Bronchial epithelial cell (primary cell): ENCODE measurements around the gene PBX1. TPM values are rescaled to one million over a fixed set of nuclear protein-coding genes. Genes with fewer than 3 reads are reported as not detected.

ENCODE experiments used
- DNase-seq: peaks from one replicate; pipeline ENCODE4 v3.0.0-alpha.2; 2010; ENCODE audit warnings: low read depth
- FAIRE-seq: peaks from 2 replicates; lab custom pipeline; 2011; peaks lifted over from hg19 to GRCh38; lab: Jason Lieb, UNC
- H3K27me3 ChIP-seq: 2 replicates; pipeline ENCODE4 v1.5.1; 2011; ENCODE audit warnings: low read length; ENCODE audit not compliant: control insufficient read depth, insufficient read depth
- H3K36me3 ChIP-seq: 2 replicates; pipeline ENCODE4 v1.5.1; 2011; ENCODE audit warnings: low read length; ENCODE audit not compliant: control insufficient read depth, insufficient read depth
- H3K4me3 ChIP-seq: 2 replicates; pipeline ENCODE4 v1.5.1; 2011; ENCODE audit warnings: mild to moderate bottlenecking, low read depth, low read length, control low read depth
- total RNA-seq: library from RNA; depleted of rRNA; stranded (reverse); fragments of >200 nt; gene quantifications from 2 replicates; pipeline ENCODE4 v1.2.1, GENCODE V29; 2014
- TF ChIP-seq, protein P1 (sequence below): IDR thresholded peaks from 2 replicates; pipeline ENCODE4 v1.5.1; 2011; ENCODE audit warnings: mild to moderate bottlenecking, moderate library complexity, low read length, control low read depth, inconsistent platforms; ENCODE audit not compliant: insufficient read depth, severe bottlenecking

PBX1 gene
- total RNA-seq, 1 donor from 2014 or later: 3.2 TPM

- no peaks in the 10 kb centered on the region for H3K27me3 ChIP-seq
- DNase-seq (peak; percentile 23), FAIRE-seq (no peak)
- TF ChIP-seq, protein P1, sequence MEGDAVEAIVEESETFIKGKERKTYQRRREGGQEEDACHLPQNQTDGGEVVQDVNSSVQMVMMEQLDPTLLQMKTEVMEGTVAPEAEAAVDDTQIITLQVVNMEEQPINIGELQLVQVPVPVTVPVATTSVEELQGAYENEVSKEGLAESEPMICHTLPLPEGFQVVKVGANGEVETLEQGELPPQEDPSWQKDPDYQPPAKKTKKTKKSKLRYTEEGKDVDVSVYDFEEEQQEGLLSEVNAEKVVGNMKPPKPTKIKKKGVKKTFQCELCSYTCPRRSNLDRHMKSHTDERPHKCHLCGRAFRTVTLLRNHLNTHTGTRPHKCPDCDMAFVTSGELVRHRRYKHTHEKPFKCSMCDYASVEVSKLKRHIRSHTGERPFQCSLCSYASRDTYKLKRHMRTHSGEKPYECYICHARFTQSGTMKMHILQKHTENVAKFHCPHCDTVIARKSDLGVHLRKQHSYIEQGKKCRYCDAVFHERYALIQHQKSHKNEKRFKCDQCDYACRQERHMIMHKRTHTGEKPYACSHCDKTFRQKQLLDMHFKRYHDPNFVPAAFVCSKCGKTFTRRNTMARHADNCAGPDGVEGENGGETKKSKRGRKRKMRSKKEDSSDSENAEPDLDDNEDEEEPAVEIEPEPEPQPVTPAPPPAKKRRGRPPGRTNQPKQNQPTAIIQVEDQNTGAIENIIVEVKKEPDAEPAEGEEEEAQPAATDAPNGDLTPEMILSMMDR: no peak
- no peaks in the 10 kb centered on the region for H3K36me3 ChIP-seq
- no peak overlapping the region for H3K4me3 ChIP-seq
Measured at GRCh38 chr1:164771041-164771618, 212.1 kb downstream of the PBX1 start.

- peak; percentile 92 for DNase-seq
- no peak for FAIRE-seq
- no peaks in the 10 kb centered on the region for H3K27me3 ChIP-seq
- H3K36me3 ChIP-seq: no peaks in the 10 kb centered on the region
- no peak overlapping the region for H3K4me3 ChIP-seq
- TF ChIP-seq, protein P1: no peak
Measured at GRCh38 chr1:164771619-164772361, 212.8 kb downstream of the PBX1 start.

GRCh38 chr1:164772635-164773034, 213.7 kb downstream of the PBX1 start:
- Histone ChIP-seq H3K36me3 (no peaks in the 10 kb centered on the region), H3K27me3 (no peaks in the 10 kb centered on the region), H3K4me3 (no peak overlapping the region)
- TF ChIP-seq, protein P1: no peak
- peak; percentile 97 for DNase-seq
- FAIRE-seq: peak; percentile 32

- FAIRE-seq (no peak), DNase-seq (peak; percentile 28)
- TF ChIP-seq, protein P1: no peak
Measured at GRCh38 chr1:164773102-164773501, 214.1 kb downstream of the PBX1 start.

DNA sequence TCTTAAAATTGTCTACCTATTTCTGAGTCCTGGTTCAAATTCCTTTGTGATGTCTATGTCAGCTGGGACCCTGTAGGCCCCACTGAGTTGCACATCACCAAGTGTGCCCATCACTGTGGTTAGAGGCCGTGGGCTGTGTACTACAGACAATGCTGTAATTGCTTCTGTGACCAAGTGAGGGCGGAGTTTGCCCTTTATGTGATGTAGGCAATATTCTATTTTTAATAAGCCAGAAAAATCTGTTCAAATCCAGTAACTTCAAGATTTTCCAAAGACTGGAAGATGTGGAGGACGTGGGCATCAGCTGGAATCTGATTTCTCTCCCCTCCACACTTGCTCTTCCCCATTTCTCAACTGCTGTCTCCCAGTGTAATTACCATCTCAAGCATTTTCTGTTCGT, 215.4 kb downstream of the PBX1 start:
- DNase-seq (no peak), FAIRE-seq (no peak)
- TF ChIP-seq, protein P1: no peak
- no peaks in the 10 kb centered on the region for H3K36me3 ChIP-seq
- no peak overlapping the region for H3K4me3 ChIP-seq
- no peaks in the 10 kb centered on the region for H3K27me3 ChIP-seq

More at GRCh38 chr1:164773102-164773501, 214.1 kb downstream of the PBX1 start:
- Histone ChIP-seq H3K4me3 (no peak overlapping the region), H3K27me3 (no peaks in the 10 kb centered on the region), H3K36me3 (no peaks in the 10 kb centered on the region)
